ENCODE data around the gene HDAC9. TPM values are rescaled to one million over a fixed set of nuclear protein-coding genes. Genes with fewer than 3 reads are reported as not detected.

The HDAC9 gene
- polyA plus RNA-seq, 3 donors = 41.7 to 51.2 (median 44.2) TPM

GRCh38 chr7:18872344-18872743, 376.8 kb downstream of the HDAC9 start:
- Histone ChIP-seq H3K79me2 (ENCODE audit: insufficient read depth, low read length) (no peaks in the 10 kb centered on the region), H3K9ac (ENCODE audit: insufficient read depth, low read length, poor library complexity, severe bottlenecking) (no peak overlapping the region), H3K27ac (ENCODE audit: low read depth in 1 of 2, low read length in 2 of 2) (no peak overlapping the region), H3K36me3 (replicated peaks in 1 of 2; ENCODE audit: control insufficient read depth in 1 of 2, insufficient read depth in 2 of 2, low read length in 2 of 2) (no peaks in the 10 kb centered on the region), H3K4me1 (ENCODE audit: control insufficient read depth in 1 of 2, insufficient read depth in 2 of 2, low read length in 2 of 2) (no peaks in the 10 kb centered on the region), H2AFZ (ENCODE audit: insufficient read depth, low read depth, low read length, poor library complexity, severe bottlenecking) (no peak overlapping the region), H3K4me2 (replicated peaks; ENCODE audit: extremely low read depth, low read length, poor library complexity, severe bottlenecking) (no peak overlapping the region), H3K9me3 (replicated peaks in 1 of 2; ENCODE audit: control insufficient read depth in 1 of 2, insufficient read depth in 1 of 2, low read length in 2 of 2) (peaks cover 0 to 10% of the 10 kb centered on the region in 2 donors), H3K4me3 (replicated peaks in 1 of 3; ENCODE audit: low read depth in 2 of 3, low read length in 3 of 3) (no peak overlapping the region), H4K20me1 (ENCODE audit: insufficient read depth, low read length) (no peaks in the 10 kb centered on the region), H3K27me3 (ENCODE audit: control insufficient read depth in 2 of 2, insufficient read depth in 2 of 2, low read length in 2 of 2) (no peaks in the 10 kb centered on the region)
- Mint-ChIP-seq H3K27ac (no peak overlapping the region), H3K4me3 (no peak overlapping the region), H3K36me3 (no peaks in the 10 kb centered on the region), H3K4me1 (no peaks in the 10 kb centered on the region), H3K9me3 (peaks cover 4 to 18% (median 10%) of the 10 kb centered on the region in 7 donors), H3K27me3 (ENCODE audit: low read depth in 3 of 3) (no peaks in the 10 kb centered on the region)
- WGBS (ENCODE audit: insufficient coverage) = no CpG with 5 or more reads among the region's 2 CpGs
- intact Hi-C loops (cut with micrococcal nuclease) = no loop called here
- DNase-seq = no peak
- TF ChIP-seq CTCF (IDR thresholded peaks at IDR 0.05) = no peak

- Mint-ChIP-seq H3K27me3 (ENCODE audit: low read depth in 3 of 3) (no peaks in the 10 kb centered on the region), H3K4me3 (no peak overlapping the region), H3K9me3 (peaks cover 2 to 13% (median 9%) of the 10 kb centered on the region in 7 donors), H3K27ac (no peak overlapping the region), H3K36me3 (no peaks in the 10 kb centered on the region), H3K4me1 (no peaks in the 10 kb centered on the region)
- no peaks in the 10 kb centered on the region for H3K27me3 ChIP-seq (ENCODE audit: control insufficient read depth in 2 of 2, insufficient read depth in 2 of 2, low read length in 2 of 2)
- no peaks in the 10 kb centered on the region for H4K20me1 ChIP-seq (ENCODE audit: insufficient read depth, low read length)
- no CpG with 5 or more reads among the region's 5 CpGs for WGBS (ENCODE audit: insufficient coverage)
- H3K79me2 ChIP-seq (ENCODE audit: insufficient read depth, low read length) = no peaks in the 10 kb centered on the region
- intact Hi-C loops (cut with micrococcal nuclease) = no loop called here
- no peak overlapping the region for H3K4me2 ChIP-seq (replicated peaks; ENCODE audit: extremely low read depth, low read length, poor library complexity, severe bottlenecking)
- H3K4me3 ChIP-seq (replicated peaks in 1 of 3; ENCODE audit: low read depth in 2 of 3, low read length in 3 of 3) = no peak overlapping the region
- no peak for TF ChIP-seq CTCF (IDR thresholded peaks at IDR 0.05)
- DNase-seq = no peak
- no peak overlapping the region for H3K9ac ChIP-seq (ENCODE audit: insufficient read depth, low read length, poor library complexity, severe bottlenecking)
- H2AFZ ChIP-seq (ENCODE audit: insufficient read depth, low read depth, low read length, poor library complexity, severe bottlenecking) = no peak overlapping the region
- H3K9me3 ChIP-seq (replicated peaks in 1 of 2; ENCODE audit: control insufficient read depth in 1 of 2, insufficient read depth in 1 of 2, low read length in 2 of 2) = peaks cover 3 to 5% of the 10 kb centered on the region in 2 donors
- no peaks in the 10 kb centered on the region for H3K36me3 ChIP-seq (replicated peaks in 1 of 2; ENCODE audit: control insufficient read depth in 1 of 2, insufficient read depth in 2 of 2, low read length in 2 of 2)
- no peaks in the 10 kb centered on the region for H3K4me1 ChIP-seq (ENCODE audit: control insufficient read depth in 1 of 2, insufficient read depth in 2 of 2, low read length in 2 of 2)
- no peak overlapping the region for H3K27ac ChIP-seq (ENCODE audit: low read depth in 1 of 2, low read length in 2 of 2)
These were observed 378.3 kb downstream of the HDAC9 start for GRCh38 chr7:18873734-18874336.
